CD4-positive, alpha-beta T cell treated with Interleukin-10 for 1 hour (primary cell): ENCODE data around the gene FLOT2.
"Not testable (repeated sequence)": the region's sequence is repeated elsewhere in the genome, so short reads cannot be mapped to it uniquely, and the experiment has no call there.

Experiments used
- DNase-seq: peaks from one replicate; pipeline ENCODE4 v3.0.0-alpha.2; 2020

Gene FLOT2

DNA sequence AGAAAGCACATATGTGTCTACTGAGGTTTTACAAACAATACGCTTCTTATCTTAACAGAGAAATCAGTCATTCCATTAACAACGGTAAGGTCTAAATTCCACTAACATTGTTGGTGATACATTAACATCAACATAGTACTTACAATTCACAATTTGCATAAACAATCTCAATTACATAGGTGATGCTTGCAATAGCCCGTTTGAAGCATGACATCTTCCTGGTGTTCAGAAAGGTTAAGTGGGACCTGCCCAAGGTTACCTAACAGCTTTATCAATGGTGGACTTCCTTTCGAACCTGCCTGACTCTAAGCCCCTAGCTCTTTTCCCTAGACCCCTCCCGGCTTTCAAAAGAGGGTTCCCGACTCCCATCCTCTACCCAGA lies 55.6 kb downstream of the FLOT2 start:
- peak; percentile 25 for DNase-seq

- DNase-seq, result no peak
Observed at GRCh38 chr17:28839221-28839620, 58.3 kb downstream of the FLOT2 start.

DNA sequence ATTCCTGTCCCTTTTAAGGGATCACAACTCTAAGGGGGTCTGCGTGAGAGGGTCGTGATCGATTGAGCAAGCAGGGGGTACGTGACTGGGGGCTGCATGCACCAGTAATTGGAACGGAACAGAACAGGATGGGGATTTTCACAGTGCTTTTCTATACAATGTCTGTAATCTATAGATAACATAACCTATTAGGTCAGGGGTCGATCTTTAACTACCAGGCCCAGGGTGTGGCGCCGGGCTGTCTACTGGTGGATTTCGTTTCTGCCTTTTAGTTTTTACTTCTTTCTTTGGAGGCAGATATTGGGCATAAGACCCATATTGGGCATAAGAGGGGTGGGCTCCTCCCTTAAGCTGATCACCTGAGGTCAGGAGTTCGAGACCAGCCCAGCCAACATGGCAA lies 61.0 kb downstream of the FLOT2 start:
- not testable (repeated sequence) for DNase-seq

- DNase-seq, result no peak
Observed at GRCh38 chr17:28834420-28834819, 63.1 kb downstream of the FLOT2 start.
